GM13977 (cell line): Measurements from ENCODE around the gene MECP2.

Experiments
- DNase-seq: peaks from one replicate; pipeline ENCODE4 v3.0.0; 2012; ENCODE audit warnings: low spot score
- CTCF ChIP-seq: IDR thresholded peaks from 2 replicates; pipeline ENCODE4 v1.5.1; 2012; ENCODE audit warnings: mild to moderate bottlenecking, control low read depth; ENCODE audit not compliant: insufficient read depth; ENCODE audit errors: extremely low read depth, missing control alignments
- in situ Hi-C: fragments of 300-500 bp; cut with MboI; formaldehyde crosslinking; loops from one replicate; pipeline ENCODE4 v1.12.0; 2022; ENCODE audit warnings: low sequenced_read_pairs, low pct_unique_long_range_greater_than_20kb, mixed read lengths, inconsistent platforms; ENCODE audit not compliant: unreplicated experiment

Gene MECP2

GRCh38 chrX:154097003-154097588, 421 bp downstream of the MECP2 start:
- TF ChIP-seq CTCF, result no peak
- in situ Hi-C loops, result no loop called here
- DNase-seq, result peak; percentile 85

- DNase-seq, result peak; percentile 38
- TF ChIP-seq CTCF, result no peak
- in situ Hi-C loops, result no loop called here
Observed at GRCh38 chrX:154096140-154097002, 1.1 kb downstream of the MECP2 start.

DNA sequence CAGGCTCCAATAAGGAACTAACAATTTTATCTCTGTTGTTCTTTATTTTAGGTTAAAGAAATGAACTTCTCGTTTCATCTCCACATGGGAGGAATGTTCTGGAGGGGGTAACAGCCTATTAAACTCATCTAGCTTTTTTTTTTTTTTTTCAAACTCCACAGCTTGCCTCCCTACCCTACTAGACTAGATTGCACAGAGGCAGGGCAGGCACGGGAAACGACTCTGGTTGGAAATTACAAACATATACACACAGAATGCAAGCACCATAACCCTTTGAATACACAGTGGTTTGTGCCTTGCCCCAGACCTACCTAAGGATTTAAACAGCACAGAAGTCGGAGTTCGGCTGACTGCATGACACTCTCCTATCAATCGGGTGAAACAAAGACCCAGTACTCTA, 2.7 kb downstream of the MECP2 start:
- in situ Hi-C loops, result no loop called here
- no peak for TF ChIP-seq CTCF
- no peak for DNase-seq

DNA sequence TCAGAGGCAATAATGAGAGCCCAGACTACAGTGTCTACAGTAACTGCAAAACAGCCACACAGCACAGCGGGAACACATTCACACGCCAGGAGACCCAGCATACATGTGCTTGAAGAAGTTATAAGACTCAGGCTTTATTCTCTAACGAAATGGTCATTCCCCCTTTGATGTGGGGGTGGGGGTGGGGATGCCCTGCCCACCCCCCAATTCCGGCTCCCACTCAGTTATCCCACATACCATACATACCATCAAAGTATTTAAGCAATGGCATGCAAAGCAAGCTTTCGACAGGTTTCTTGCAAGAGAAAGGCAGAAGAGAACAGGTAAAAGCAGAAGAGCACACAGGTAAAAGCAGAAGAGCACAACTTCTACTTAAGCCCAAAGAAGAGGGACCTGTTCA, 3.6 kb downstream of the MECP2 start:
- in situ Hi-C loops, result no loop called here
- no peak for TF ChIP-seq CTCF
- DNase-seq, result no peak

DNA sequence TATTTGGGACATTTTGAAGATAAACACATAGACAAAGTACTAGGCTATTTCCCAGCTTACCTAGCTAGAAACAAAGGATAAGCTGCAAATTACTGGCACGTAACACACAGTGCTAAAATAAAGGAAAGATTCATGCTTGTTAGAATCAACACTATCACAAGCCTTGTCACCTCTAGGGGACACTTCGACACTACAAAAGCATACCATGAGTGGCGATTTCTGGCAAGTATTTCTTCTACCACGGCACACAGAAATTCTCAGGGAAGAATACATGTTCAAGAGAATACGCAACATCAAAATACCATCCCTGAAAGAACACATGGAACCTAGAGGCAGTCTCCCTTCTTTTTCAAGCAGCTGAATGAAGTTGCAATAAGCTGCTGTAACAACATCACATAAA, 5.1 kb downstream of the MECP2 start:
- DNase-seq, result no peak
- in situ Hi-C loops, result no loop called here
- TF ChIP-seq CTCF, result no peak

DNA sequence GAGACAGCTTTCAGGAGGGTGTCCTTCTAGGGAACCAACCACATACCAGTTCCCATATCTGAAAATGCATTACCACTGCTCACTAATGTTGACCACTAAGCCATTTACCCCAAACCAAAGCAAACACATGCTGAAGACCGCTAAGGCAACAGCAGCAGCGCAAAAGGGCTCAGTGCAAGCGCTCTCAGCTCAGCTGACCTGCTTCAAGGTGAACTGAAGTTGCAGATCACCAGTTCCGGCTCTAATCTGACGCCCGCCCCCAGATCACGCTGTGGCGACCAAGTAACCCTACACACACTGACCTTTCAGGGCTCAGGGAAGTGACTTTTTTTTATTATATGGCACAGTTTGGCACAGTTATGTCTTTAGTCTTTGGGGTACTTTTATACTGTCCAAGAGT, 5.8 kb downstream of the MECP2 start:
- TF ChIP-seq CTCF, result no peak
- in situ Hi-C loops, result no loop called here
- no peak for DNase-seq

GRCh38 chrX:154090731-154091130, 6.8 kb downstream of the MECP2 start:
- in situ Hi-C loops, result no loop called here
- no peak for TF ChIP-seq CTCF
- DNase-seq, result no peak
